Measurements from ENCODE around the gene GNG4. TPM values are rescaled to one million over a fixed set of nuclear protein-coding genes. Genes with fewer than 3 reads are reported as not detected.

The GNG4 gene
- total and polyA plus RNA-seq, 10 of the 15 experiments (the other 5 are each of a cell fraction or from before 2014, with no cell fraction given) = 0.03 to 0.15 (median 0.15) TPM; not detected in 7

- DNase-seq (ENCODE audit: low read depth, low spot score) (no peak), FAIRE-seq (no peak), ATAC-seq (no peak)
- Histone ChIP-seq H3K4me2 (ENCODE audit: control insufficient read depth, insufficient read depth) (no peak overlapping the region), H3K4me1 (ENCODE audit: control insufficient read depth, insufficient read depth, low read length) (peaks cover 12% of the 10 kb centered on the region), H3K27me3 (replicated peaks in 1 of 2; ENCODE audit: control insufficient read depth in 2 of 2, insufficient read depth in 2 of 2, low read length in 1 of 2) (peaks cover 1 to 19% of the 10 kb centered on the region in 2 experiments; a peak in 3 of 4 replicates), H4K20me1 (ENCODE audit: control insufficient read depth, insufficient read depth) (no peaks in the 10 kb centered on the region), H3K9ac (ENCODE audit: control insufficient read depth, insufficient read depth, low read length) (no peak overlapping the region), H3K4me3 (no peak overlapping the region), H3K27ac (ENCODE audit: control insufficient read depth, insufficient read depth) (no peak overlapping the region), H3K79me2 (ENCODE audit: control insufficient read depth, insufficient read depth, low read length) (no peaks in the 10 kb centered on the region), H3K36me3 (ENCODE audit: control insufficient read depth in 2 of 2, insufficient read depth in 2 of 2, low read length in 1 of 2) (no peaks in the 10 kb centered on the region), H3K9me3 (replicated peaks; ENCODE audit: control insufficient read depth, insufficient read depth, low read length) (no peaks in the 10 kb centered on the region), H2AFZ (ENCODE audit: control insufficient read depth, low read depth, low read length) (no peak overlapping the region)
- no TSS peak for BruUV-seq (replicated peaks)
- in situ Hi-C loops (cut with MboI) = no loop called here
- WGBS (ENCODE audit: insufficient coverage, insufficient replicate concordance, low lambda C conversion rate, missing lambda C conversion rate) = 67% methylated on average over 9 of the region's 9 CpGs
- intact Hi-C loops (cut with micrococcal nuclease; ENCODE audit: unreplicated experiment) = loop anchor here (5.0 kb wide), 1 partner anchor 196 kb away; no protein-coding TSS in a partner anchor
- ChIA-PET RAD21 (ENCODE audit: unreplicated experiment) (interaction anchor here (1.0 kb wide), 1 partner anchor 196 kb away, joined by 3 read pairs; no protein-coding TSS in a partner anchor), POLR2A (no interaction called here), SMC1A (ENCODE audit: uncharacterized antibody, unreplicated experiment) (interaction anchor here (1.2 kb wide), 1 partner anchor 12 kb away, joined by 3 read pairs; no protein-coding TSS in a partner anchor), CTCF (interaction anchor here (1.3 to 1.5 kb wide), 2 partner anchors 45 to 89 kb away, joined by 3 read pairs; no protein-coding TSS in a partner anchor)
- TF ChIP-seq SP1 (IDR thresholded peaks at IDR 0.05; ENCODE audit: low read depth, low read length) (no peak), RFX5 (IDR thresholded peaks at IDR 0.05; ENCODE audit: low read depth, low read length) (no peak), TBL1XR1 (IDR thresholded peaks at IDR 0.05; ENCODE audit: low read depth, low read length) (no peak), NFXL1 (IDR thresholded peaks at IDR 0.05; ENCODE audit: borderline replicate concordance) (no peak), SREBF2 (IDR thresholded peaks at IDR 0.05; ENCODE audit: low read length) (no peak), GABPA (IDR thresholded peaks at IDR 0.05; ENCODE audit: low read depth) (no peak), SMARCA5 (IDR thresholded peaks at IDR 0.05) (no peak), TCF7 (IDR thresholded peaks at IDR 0.05; ENCODE audit: borderline replicate concordance) (no peak), YY1 (IDR thresholded peaks at IDR 0.05; ENCODE audit: low read depth, low read length) (no peak), CHD2 (IDR thresholded peaks at IDR 0.05; ENCODE audit: borderline replicate concordance, low read depth, low read length) (no peak), NBN (IDR thresholded peaks at IDR 0.05) (no peak), MEF2A (IDR thresholded peaks at IDR 0.05; ENCODE audit: insufficient read depth, low read depth, low read length) (no peak), STAT3 (IDR thresholded peaks at IDR 0.05; ENCODE audit: low read depth, low read length) (no peak), TCF3 (IDR thresholded peaks at IDR 0.05; ENCODE audit: borderline replicate concordance, insufficient read depth, low read depth, low read length) (no peak), ASH2L (IDR thresholded peaks at IDR 0.05; ENCODE audit: borderline replicate concordance, low read depth) (no peak), EZH2 (IDR thresholded peaks at IDR 0.05; ENCODE audit: borderline replicate concordance, control insufficient read depth, low read depth, low read length) (no peak)
- TF ChIP-seq, protein P1, sequence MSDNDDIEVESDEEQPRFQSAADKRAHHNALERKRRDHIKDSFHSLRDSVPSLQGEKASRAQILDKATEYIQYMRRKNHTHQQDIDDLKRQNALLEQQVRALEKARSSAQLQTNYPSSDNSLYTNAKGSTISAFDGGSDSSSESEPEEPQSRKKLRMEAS (IDR thresholded peaks at IDR 0.05; ENCODE audit: low read depth, low read length) = no peak
- TF ChIP-seq, protein P2, sequence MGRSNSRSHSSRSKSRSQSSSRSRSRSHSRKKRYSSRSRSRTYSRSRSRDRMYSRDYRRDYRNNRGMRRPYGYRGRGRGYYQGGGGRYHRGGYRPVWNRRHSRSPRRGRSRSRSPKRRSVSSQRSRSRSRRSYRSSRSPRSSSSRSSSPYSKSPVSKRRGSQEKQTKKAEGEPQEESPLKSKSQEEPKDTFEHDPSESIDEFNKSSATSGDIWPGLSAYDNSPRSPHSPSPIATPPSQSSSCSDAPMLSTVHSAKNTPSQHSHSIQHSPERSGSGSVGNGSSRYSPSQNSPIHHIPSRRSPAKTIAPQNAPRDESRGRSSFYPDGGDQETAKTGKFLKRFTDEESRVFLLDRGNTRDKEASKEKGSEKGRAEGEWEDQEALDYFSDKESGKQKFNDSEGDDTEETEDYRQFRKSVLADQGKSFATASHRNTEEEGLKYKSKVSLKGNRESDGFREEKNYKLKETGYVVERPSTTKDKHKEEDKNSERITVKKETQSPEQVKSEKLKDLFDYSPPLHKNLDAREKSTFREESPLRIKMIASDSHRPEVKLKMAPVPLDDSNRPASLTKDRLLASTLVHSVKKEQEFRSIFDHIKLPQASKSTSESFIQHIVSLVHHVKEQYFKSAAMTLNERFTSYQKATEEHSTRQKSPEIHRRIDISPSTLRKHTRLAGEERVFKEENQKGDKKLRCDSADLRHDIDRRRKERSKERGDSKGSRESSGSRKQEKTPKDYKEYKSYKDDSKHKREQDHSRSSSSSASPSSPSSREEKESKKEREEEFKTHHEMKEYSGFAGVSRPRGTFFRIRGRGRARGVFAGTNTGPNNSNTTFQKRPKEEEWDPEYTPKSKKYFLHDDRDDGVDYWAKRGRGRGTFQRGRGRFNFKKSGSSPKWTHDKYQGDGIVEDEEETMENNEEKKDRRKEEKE (IDR thresholded peaks at IDR 0.05) = no peak
Observed at GRCh38 chr1:235646463-235646862, 3.1 kb downstream of the GNG4 start.
